ENCODE measurements around the gene SYNGR2. TPM values are rescaled to one million over a fixed set of nuclear protein-coding genes. Genes with fewer than 3 reads are reported as not detected.

SYNGR2 gene
- total and polyA plus RNA-seq, 2 experiments from 2014 or later, result 46.9 to 61.6 TPM

GRCh38 chr17:78118801-78119241 is 49.6 kb upstream of the SYNGR2 start:
- ATAC-seq (no peak), DNase-seq (ENCODE audit: low spot score) (no peak)
- Histone ChIP-seq H3K4me1 (ENCODE audit: insufficient read depth) (no peaks in the 10 kb centered on the region), H3K27me3 (ENCODE audit: insufficient read depth) (no peaks in the 10 kb centered on the region), H3K4me2 (no peak overlapping the region), H3K9me2 (ENCODE audit: insufficient read depth) (no peaks in the 10 kb centered on the region), H3F3A (replicated peaks; ENCODE audit: low read depth) (no peaks in the 10 kb centered on the region), H3K79me2 (replicated peaks; ENCODE audit: insufficient read depth) (no peaks in the 10 kb centered on the region), H3K36me3 (ENCODE audit: insufficient read depth) (0 out of 2 replicates have a peak, but pooled peaks cover 5% of the 10 kb centered on the region), H4K20me1 (replicated peaks; ENCODE audit: insufficient read depth) (no peaks in the 10 kb centered on the region), H3K4me3 (no peak overlapping the region), H2AFZ (no peak overlapping the region), H3K27ac (ENCODE audit: low read depth) (no peak overlapping the region)
- peaks cover 27% of the 10 kb centered on the region for H3K36me3 Mint-ChIP-seq (ENCODE audit: low read depth)
- H3K4me1 Mint-ChIP-seq, result no peaks in the 10 kb centered on the region; the same call in 2 of the 3 replicates
- H3K4me3 Mint-ChIP-seq, result no peak overlapping the region
- H3K27me3 Mint-ChIP-seq (ENCODE audit: insufficient read depth, low read depth, poor library complexity), result peaks cover 10% of the 10 kb centered on the region
- no peak overlapping the region for H3K27ac Mint-ChIP-seq
- TF ChIP-seq CTCF (conservative IDR thresholded peaks at IDR 0.05; ENCODE audit: low read depth in 2 of 2), result no peak
- TF ChIP-seq ETS1 (IDR thresholded peaks at IDR 0.05), result no peak
- no peak for TF ChIP-seq ZNF462 (CRISPR knock-in tag; IDR thresholded peaks at IDR 0.05)
- TF ChIP-seq EZH2phosphoT487 (IDR thresholded peaks at IDR 0.05; ENCODE audit: unreplicated experiment), result no peak
- no peaks in the 10 kb centered on the region for H3K9me3 Mint-ChIP-seq
